Prostate gland (tissue), 2 donors: ENCODE results near the gene PRF1. TPM values are rescaled to one million over a fixed set of nuclear protein-coding genes. Genes with fewer than 3 reads are reported as not detected.

Experiments used
- DNase-seq: peaks from one replicate; pipeline ENCODE4 v3.0.0-alpha.2; 2019; ENCODE audit warnings: low spot score
- H3K27ac ChIP-seq, 2 donors: fragments of 200-600 bp; sonication (generic); 2 replicates each; pipeline ENCODE4 v1.5.1; 2017 to 2019
- H3K27me3 ChIP-seq: fragments of 200-600 bp; sonication (generic); replicated peaks from 2 replicates; pipeline ENCODE4 v1.5.1; 2019; ENCODE audit not compliant: insufficient read depth
- H3K36me3 ChIP-seq, 2 donors: fragments of 200-600 bp; sonication (generic); 1 replicate in 1 of 2; 2 replicates in 1 of 2; pipeline versions ENCODE4 v1.5.1 to v1.8.1; 2017 to 2019
- H3K4me1 ChIP-seq: fragments of 200-600 bp; sonication (generic); replicated peaks from 2 replicates; pipeline ENCODE4 v1.5.1; 2019
- H3K4me3 ChIP-seq, 2 donors: fragments of 200-600 bp; sonication (generic); 2 replicates each; pipeline ENCODE4 v1.5.1; 2017 to 2019
- H3K9me3 ChIP-seq: fragments of 200-600 bp; sonication (generic); 2 replicates; pipeline ENCODE4 v1.5.1; 2017
- POLR2A ChIP-seq: fragments of 450-650 bp; IDR thresholded peaks from one replicate; pipeline ENCODE4 v1.6.1; 2016; ENCODE audit warnings: antibody characterized with exemption, mild to moderate bottlenecking
- POLR2AphosphoS5 ChIP-seq: sonication (generic); formaldehyde crosslinking; IDR thresholded peaks from one replicate; pipeline ENCODE4 v1.6.1; 2017; ENCODE audit warnings: antibody characterized with exemption
- WGBS: methylation state at CpG from one replicate; pipeline ENCODE4 v1.1.5; 2018; 5-methylcytosine and 5-hydroxymethylcytosine counted together
- intact Hi-C: fragments of 100-400 bp; cut with DNase I; formaldehyde crosslinking; loops from one replicate; pipeline ENCODE4 v1.14.2; 2022
- total RNA-seq, 2 donors: library from RNA; depleted of rRNA; stranded (reverse); fragments of >200 nt; gene quantifications; one replicate each; pipeline ENCODE4 v1.1.0, GENCODE V29; 2016
- TF ChIP-seq, protein P1 (sequence below), 4 experiments: fragments of 200-600 bp in 2 of 4; fragments of 450-650 bp in 2 of 4; sonication (generic) in 2 of 4; IDR thresholded peaks; 1 replicate in 3 of 4; 2 replicates in 1 of 4; pipeline ENCODE4 v1.5.1; 2016 to 2019; ENCODE audit warnings: antibody characterized with exemption in 4 of 4, mild to moderate bottlenecking in 2 of 4, moderate library complexity in 2 of 4

PRF1 gene
- total RNA-seq, 2 donors from 2014 or later = 0.32 to 2.3 TPM

GRCh38 chr10:70571236-70571635 lies 31.3 kb downstream of the PRF1 start:
- H3K27ac ChIP-seq = no peak overlapping the region
- H3K27me3 ChIP-seq = no peaks in the 10 kb centered on the region
- WGBS = 79% methylated on average over 4 of the region's 4 CpGs
- H3K36me3 ChIP-seq = no peaks in the 10 kb centered on the region
- H3K4me3 ChIP-seq = no peak overlapping the region
- no peaks in the 10 kb centered on the region for H3K4me1 ChIP-seq
- no peaks in the 10 kb centered on the region for H3K9me3 ChIP-seq
- DNase-seq = no peak
- TF ChIP-seq, protein P1, sequence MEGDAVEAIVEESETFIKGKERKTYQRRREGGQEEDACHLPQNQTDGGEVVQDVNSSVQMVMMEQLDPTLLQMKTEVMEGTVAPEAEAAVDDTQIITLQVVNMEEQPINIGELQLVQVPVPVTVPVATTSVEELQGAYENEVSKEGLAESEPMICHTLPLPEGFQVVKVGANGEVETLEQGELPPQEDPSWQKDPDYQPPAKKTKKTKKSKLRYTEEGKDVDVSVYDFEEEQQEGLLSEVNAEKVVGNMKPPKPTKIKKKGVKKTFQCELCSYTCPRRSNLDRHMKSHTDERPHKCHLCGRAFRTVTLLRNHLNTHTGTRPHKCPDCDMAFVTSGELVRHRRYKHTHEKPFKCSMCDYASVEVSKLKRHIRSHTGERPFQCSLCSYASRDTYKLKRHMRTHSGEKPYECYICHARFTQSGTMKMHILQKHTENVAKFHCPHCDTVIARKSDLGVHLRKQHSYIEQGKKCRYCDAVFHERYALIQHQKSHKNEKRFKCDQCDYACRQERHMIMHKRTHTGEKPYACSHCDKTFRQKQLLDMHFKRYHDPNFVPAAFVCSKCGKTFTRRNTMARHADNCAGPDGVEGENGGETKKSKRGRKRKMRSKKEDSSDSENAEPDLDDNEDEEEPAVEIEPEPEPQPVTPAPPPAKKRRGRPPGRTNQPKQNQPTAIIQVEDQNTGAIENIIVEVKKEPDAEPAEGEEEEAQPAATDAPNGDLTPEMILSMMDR (IDR thresholded peaks at IDR 0.05) = no peak
- no peak for TF ChIP-seq POLR2A
- no peak for TF ChIP-seq POLR2AphosphoS5
- intact Hi-C loops = no loop called here

GRCh38 chr10:70568781-70569495 lies 33.6 kb downstream of the PRF1 start:
- H3K36me3 ChIP-seq = no peaks in the 10 kb centered on the region
- no peaks in the 10 kb centered on the region for H3K9me3 ChIP-seq
- H3K4me3 ChIP-seq = no peak overlapping the region
- intact Hi-C loops = no loop called here
- no peaks in the 10 kb centered on the region for H3K4me1 ChIP-seq
- no peak for TF ChIP-seq POLR2AphosphoS5
- TF ChIP-seq, protein P1 (IDR thresholded peaks at IDR 0.05) = no peak
- TF ChIP-seq POLR2A = no peak
- H3K27ac ChIP-seq = no peak overlapping the region
- DNase-seq = no peak
- no peaks in the 10 kb centered on the region for H3K27me3 ChIP-seq
- 83% methylated on average over 7 of the region's 7 CpGs for WGBS

DNA sequence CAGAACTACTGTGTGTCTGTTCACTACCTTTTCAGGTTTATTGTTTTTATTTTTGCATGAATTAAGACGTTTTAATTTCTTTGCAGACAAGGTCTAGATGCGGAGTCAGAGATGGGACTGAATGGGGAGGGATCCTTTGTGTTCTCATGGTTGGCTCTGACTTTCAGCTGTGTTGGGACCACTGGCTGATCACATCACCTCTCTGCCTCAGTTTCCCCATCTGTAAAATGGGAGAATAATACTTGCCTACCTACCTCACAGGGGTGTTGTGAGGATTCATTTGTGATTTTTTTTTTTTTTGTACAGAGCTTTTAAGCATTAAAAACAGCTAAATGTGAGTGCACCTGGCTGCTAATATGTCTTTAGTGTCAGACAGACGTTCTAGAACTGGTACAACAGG lies 34.4 kb downstream of the PRF1 start:
- H3K9me3 ChIP-seq = no peaks in the 10 kb centered on the region
- WGBS = 91% methylated on average over 3 of the region's 3 CpGs
- no peaks in the 10 kb centered on the region for H3K4me1 ChIP-seq
- no peaks in the 10 kb centered on the region for H3K36me3 ChIP-seq
- H3K27me3 ChIP-seq = no peaks in the 10 kb centered on the region
- intact Hi-C loops = no loop called here
- no peak overlapping the region for H3K27ac ChIP-seq
- no peak for DNase-seq
- no peak overlapping the region for H3K4me3 ChIP-seq
- TF ChIP-seq, protein P1 (IDR thresholded peaks at IDR 0.05) = no peak
- no peak for TF ChIP-seq POLR2AphosphoS5
- TF ChIP-seq POLR2A = no peak

DNA sequence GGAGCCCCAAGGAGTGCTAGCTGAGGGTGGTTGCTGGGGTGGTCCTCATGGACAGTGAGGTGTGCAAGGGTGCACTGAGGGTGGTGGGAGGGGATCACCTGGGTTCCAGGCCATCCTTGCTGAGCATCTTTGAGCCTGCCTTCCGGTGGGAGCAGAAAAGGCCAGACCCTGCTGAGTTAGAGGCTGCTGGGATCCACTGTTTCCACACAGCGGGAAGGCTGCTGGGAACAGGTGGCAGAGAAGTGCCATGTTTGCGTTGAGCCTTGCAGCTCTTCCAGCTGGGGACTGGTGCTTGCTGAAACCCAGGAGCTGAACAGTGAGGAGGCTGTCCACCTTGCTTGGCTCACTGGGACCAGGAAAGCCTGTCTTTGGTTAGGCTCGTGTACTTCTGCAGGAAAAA lies 34.9 kb downstream of the PRF1 start:
- 82% methylated on average over 4 of the region's 4 CpGs for WGBS
- H3K36me3 ChIP-seq = no peaks in the 10 kb centered on the region
- H3K27me3 ChIP-seq = no peaks in the 10 kb centered on the region
- no peaks in the 10 kb centered on the region for H3K4me1 ChIP-seq
- no peaks in the 10 kb centered on the region for H3K9me3 ChIP-seq
- no peak for TF ChIP-seq POLR2A
- TF ChIP-seq, protein P1 (IDR thresholded peaks at IDR 0.05) = no peak
- H3K4me3 ChIP-seq = no peak overlapping the region
- no peak for DNase-seq
- intact Hi-C loops = no loop called here
- H3K27ac ChIP-seq = no peak overlapping the region
